Left lung (tissue), 10 donors: ENCODE results near the gene FHIT. TPM values are rescaled to one million over a fixed set of nuclear protein-coding genes. Genes with fewer than 3 reads are reported as not detected.

Source experiments
- ATAC-seq: fragments of 200-7000 bp; cut with Tn5 transposase; one replicate; pipeline ENCODE4 v1.9.1; 2020; ENCODE audit warnings: moderate library complexity
- DNase-seq, 4 donors: peaks; one replicate each; pipeline ENCODE4 v3.0.0-alpha.2; 2013 to 2020
- H3K27ac ChIP-seq, 2 donors: fragments of 200-600 bp; sonication (generic) in 1 of 2; one replicate each; pipeline versions ENCODE4 v1.5.0 to v1.8.0; 2020 to 2021
- H3K27me3 ChIP-seq, 2 donors: fragments of 200-600 bp; sonication (generic) in 1 of 2; one replicate each; pipeline versions ENCODE4 v1.5.0 to v1.8.0; 2020 to 2021
- H3K36me3 ChIP-seq, 2 donors: fragments of 200-600 bp; sonication (generic) in 1 of 2; one replicate each; pipeline versions ENCODE4 v1.5.0 to v1.8.0; 2020 to 2021
- H3K4me1 ChIP-seq, 2 donors: fragments of 200-600 bp; one replicate each; pipeline ENCODE4 v1.8.0; 2021
- H3K4me3 ChIP-seq, 2 donors: fragments of 200-600 bp; sonication (generic) in 1 of 2; one replicate each; pipeline versions ENCODE4 v1.5.0 to v1.8.0; 2020 to 2021; ENCODE audit warnings: mild to moderate bottlenecking in 1 of 2
- H3K9me3 ChIP-seq, 2 donors: fragments of 200-600 bp; sonication (generic) in 1 of 2; one replicate each; pipeline versions ENCODE4 v1.5.0 to v1.8.0; 2020 to 2021
- intact Hi-C, 2 donors: fragments of 100-400 bp; cut with DNase I; formaldehyde crosslinking; loops; one replicate each; pipeline versions ENCODE4 v1.11.2 to v1.14.2; 2022
- polyA plus RNA-seq, 6 donors: library from polyadenylated mRNA; unstranded; fragments of 120-200 nt; gene quantifications; one replicate each; pipeline ENCODE4 v1.2.1, GENCODE V29; 2013; ENCODE audit not compliant: insufficient read length in 6 of 6
- total RNA-seq, 2 donors: library from RNA; stranded (reverse); fragmentation: NEBNext Ultra II Directional; extraction: Animal tissue kit (Norgen Biotek cat#: 25700); gene quantifications; one replicate each; pipeline ENCODE4 v1.2.1, GENCODE V29; 2021
- TF ChIP-seq, protein P1 (sequence below), 2 donors: fragments of 200-600 bp; sonication (generic) in 1 of 2; IDR thresholded peaks; one replicate each; pipeline versions ENCODE4 v1.5.0 to v1.8.0; 2021; ENCODE audit warnings: antibody characterized with exemption in 2 of 2
- donor health status: DM: no; HTN: yes; CAD: no.
- donor health status: DM: no; HTN: no; CAD: no.

Gene FHIT
- total and polyA plus RNA-seq, 8 donors, result 8.5 to 16.3 (median 9.7) TPM

DNA sequence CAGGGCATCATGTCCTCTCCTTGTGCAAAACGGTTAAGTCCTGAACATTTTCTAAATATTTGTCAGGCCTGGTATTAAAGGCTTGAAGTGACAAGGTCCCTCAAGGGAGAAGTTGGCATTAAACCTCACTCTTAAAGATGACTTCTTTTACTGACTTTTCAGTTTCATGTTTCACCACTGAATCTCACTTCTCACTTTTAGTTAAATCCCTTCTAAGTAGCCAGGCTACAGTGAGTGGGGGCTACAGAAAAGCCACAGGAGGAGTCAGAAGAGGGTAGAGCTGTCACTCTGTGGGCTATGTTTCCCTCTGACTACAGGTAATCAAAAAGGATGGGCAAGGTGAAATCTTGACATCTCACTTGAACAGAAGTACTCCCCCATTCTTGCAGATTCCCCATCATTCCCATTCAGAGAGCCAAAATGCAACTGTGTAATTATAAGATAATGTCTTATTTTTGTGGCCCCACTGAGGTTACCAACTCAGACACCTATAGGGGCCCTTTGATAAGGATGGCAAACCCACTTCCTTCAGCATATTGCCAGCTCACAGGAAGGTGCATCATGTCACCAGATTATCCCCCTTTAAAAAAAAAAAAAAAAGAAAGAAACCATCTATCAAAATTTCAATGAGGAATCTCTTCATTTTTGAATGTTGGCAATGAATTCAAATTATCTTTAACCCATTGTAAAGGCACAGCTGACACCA is 1411.3 kb downstream of the FHIT start:
- ATAC-seq (no peak), DNase-seq (no peak)
- intact Hi-C loops, result no loop called here
- H3K9me3 ChIP-seq, result no peaks in the 10 kb centered on the region
- no peaks in the 10 kb centered on the region for H3K36me3 ChIP-seq
- no peak overlapping the region for H3K4me3 ChIP-seq
- no peaks in the 10 kb centered on the region for H3K27me3 ChIP-seq
- TF ChIP-seq, protein P1, sequence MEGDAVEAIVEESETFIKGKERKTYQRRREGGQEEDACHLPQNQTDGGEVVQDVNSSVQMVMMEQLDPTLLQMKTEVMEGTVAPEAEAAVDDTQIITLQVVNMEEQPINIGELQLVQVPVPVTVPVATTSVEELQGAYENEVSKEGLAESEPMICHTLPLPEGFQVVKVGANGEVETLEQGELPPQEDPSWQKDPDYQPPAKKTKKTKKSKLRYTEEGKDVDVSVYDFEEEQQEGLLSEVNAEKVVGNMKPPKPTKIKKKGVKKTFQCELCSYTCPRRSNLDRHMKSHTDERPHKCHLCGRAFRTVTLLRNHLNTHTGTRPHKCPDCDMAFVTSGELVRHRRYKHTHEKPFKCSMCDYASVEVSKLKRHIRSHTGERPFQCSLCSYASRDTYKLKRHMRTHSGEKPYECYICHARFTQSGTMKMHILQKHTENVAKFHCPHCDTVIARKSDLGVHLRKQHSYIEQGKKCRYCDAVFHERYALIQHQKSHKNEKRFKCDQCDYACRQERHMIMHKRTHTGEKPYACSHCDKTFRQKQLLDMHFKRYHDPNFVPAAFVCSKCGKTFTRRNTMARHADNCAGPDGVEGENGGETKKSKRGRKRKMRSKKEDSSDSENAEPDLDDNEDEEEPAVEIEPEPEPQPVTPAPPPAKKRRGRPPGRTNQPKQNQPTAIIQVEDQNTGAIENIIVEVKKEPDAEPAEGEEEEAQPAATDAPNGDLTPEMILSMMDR (IDR thresholded peaks at IDR 0.05), result no peak
- no peak overlapping the region for H3K27ac ChIP-seq
- H3K4me1 ChIP-seq, result no peaks in the 10 kb centered on the region

DNA sequence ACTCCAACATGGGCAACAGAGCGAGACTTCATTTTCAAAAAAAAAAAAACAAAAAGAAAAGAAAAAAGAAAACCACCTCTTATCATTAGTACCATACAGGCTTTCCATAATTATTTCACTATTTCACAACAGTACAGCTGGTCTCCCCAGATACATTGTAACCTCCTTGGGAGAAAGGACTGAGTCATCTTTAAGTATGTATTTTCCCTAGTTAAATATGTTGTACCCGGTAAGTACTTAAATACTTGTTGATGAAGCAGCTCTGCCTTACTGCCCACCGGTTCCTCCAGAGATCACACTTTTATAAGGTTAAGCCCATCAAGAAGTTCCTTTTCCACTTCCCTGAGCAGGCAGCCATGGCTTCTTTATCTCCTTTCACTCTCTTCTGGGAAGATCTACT is 1412.0 kb downstream of the FHIT start:
- Histone ChIP-seq H3K4me1 (no peaks in the 10 kb centered on the region), H3K36me3 (no peaks in the 10 kb centered on the region), H3K9me3 (no peaks in the 10 kb centered on the region), H3K27ac (no peak overlapping the region), H3K27me3 (no peaks in the 10 kb centered on the region), H3K4me3 (no peak overlapping the region)
- ATAC-seq, result peak; percentile 79
- no peak for DNase-seq
- intact Hi-C loops, result no loop called here
- TF ChIP-seq, protein P1 (IDR thresholded peaks at IDR 0.05), result no peak

DNA sequence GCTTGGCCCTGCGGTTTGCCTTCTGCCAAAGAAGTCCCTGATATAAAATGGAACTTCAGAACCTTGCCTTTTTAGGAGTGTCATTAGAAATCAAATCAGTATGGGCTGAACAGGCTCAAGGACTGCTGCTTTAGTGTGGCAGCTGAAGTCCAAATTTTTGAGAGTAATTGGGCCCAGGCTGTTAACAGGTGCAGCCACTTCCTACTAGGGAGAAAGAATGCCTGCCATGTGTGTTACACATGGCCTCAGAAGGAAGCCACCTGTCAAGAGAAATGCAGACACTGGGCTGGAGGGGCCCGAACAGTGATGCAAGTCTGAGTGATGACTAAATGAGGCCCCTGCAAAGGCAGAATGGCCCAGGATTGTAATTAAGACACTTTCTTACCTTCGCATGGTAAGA is 1414.7 kb downstream of the FHIT start:
- Histone ChIP-seq H3K9me3 (no peaks in the 10 kb centered on the region), H3K27ac (no peak overlapping the region), H3K4me3 (no peak overlapping the region), H3K4me1 (no peaks in the 10 kb centered on the region), H3K27me3 (no peaks in the 10 kb centered on the region), H3K36me3 (no peaks in the 10 kb centered on the region)
- ATAC-seq, result no peak
- TF ChIP-seq, protein P1 (IDR thresholded peaks at IDR 0.05), result no peak
- intact Hi-C loops, result no loop called here
- no peak for DNase-seq

DNA sequence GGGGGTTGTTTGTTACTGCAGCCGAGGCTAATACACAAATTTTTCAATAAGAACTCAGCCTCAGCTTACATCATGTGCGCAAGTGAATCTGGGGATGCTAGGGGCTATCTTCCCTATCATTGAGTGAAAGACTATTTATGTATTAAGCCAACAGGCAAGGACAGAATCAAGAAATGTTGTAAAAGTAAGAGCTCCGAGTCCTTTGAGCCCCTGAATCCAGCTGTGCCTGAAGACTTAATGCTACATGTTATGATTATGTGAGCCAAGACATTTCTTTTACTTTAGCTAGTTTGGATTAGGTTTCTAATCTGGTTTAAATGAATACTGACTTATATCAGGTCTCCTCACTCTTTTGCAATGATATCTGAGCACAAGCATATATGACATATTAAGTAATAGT is 1418.5 kb downstream of the FHIT start:
- H3K36me3 ChIP-seq, result no peaks in the 10 kb centered on the region
- H3K4me3 ChIP-seq, result no peak overlapping the region
- no peaks in the 10 kb centered on the region for H3K27me3 ChIP-seq
- DNase-seq (no peak), ATAC-seq (no peak)
- intact Hi-C loops, result no loop called here
- H3K9me3 ChIP-seq, result no peaks in the 10 kb centered on the region
- no peak overlapping the region for H3K27ac ChIP-seq
- no peaks in the 10 kb centered on the region for H3K4me1 ChIP-seq
- TF ChIP-seq, protein P1 (IDR thresholded peaks at IDR 0.05), result no peak

DNA sequence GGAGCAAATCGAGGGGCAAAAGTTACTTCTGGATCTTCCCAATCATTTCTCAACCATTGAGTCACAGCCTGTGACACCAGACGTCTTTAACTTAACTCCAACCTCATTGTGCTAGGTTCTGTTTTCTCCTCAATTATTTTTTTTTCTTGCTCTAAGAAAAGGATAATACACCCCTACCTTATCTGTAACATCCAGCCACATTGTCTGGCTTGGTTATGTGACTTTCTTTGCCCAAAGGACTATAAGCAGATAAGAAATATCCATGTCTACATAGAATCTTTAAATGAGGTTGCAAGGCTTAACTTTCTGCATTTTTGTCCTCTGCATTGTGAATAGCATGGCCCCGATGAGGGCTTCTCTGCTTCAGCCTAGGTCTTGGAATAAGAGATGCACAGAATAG is 1419.0 kb downstream of the FHIT start:
- ATAC-seq, result no peak
- Histone ChIP-seq H3K27me3 (no peaks in the 10 kb centered on the region), H3K4me1 (no peaks in the 10 kb centered on the region), H3K4me3 (no peak overlapping the region), H3K27ac (no peak overlapping the region), H3K9me3 (no peaks in the 10 kb centered on the region), H3K36me3 (no peaks in the 10 kb centered on the region)
- no peak for DNase-seq
- TF ChIP-seq, protein P1 (IDR thresholded peaks at IDR 0.05), result no peak
- intact Hi-C loops, result no loop called here
